AG10803 (cell line): ENCODE data around the gene IGFBP2.

Source experiments
- DNase-seq: peaks from one replicate; pipeline ENCODE4 v3.0.0; 2010; ENCODE audit warnings: low read depth
- H3K4me3 ChIP-seq: 2 replicates; pipeline ENCODE4 v1.5.1; 2011; ENCODE audit warnings: mild to moderate bottlenecking, low read length, control low read depth
- TF ChIP-seq, protein P1 (sequence below): conservative IDR thresholded peaks from 2 replicates; pipeline ENCODE4 v1.5.1; 2011; ENCODE audit warnings: mild to moderate bottlenecking, low read length, control low read depth, inconsistent platforms

Gene IGFBP2

DNA sequence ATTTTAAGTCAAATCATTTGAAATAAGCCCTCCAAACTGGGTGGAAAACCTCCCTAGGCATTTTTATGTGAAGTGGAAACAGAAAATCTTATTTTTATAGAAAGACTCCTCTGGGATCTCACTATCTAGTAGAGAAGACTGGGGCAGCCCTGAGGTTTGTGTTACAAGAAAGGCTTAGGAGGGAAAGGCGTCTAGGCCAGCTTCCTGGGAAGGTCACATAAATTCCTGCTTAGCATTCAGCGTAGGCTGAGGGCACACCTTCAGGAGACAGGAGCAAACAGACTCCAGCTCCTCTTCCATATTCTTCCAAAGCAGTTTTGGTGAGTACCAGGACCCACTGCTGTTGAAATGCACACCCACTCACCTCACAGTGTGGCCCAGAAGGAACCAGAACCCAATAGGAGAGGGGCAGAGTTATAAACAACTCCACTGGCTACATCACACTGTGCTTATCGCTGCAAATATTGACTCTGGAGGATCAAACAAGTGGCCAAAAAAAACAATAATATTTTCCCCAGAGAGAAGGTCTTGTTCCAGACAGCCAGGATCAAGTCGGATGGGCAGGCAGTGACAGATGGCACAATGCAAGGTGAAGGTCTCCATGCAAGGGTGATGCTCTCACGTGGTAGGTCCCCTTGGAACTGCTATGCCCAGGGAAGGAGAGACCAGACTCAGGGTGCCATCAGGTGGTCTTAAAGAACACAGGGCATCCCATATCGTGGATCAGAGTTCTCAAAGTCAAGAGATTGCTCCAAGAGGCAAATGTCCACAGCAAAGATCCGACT, 17.7 kb upstream of the IGFBP2 start:
- TF ChIP-seq, protein P1, sequence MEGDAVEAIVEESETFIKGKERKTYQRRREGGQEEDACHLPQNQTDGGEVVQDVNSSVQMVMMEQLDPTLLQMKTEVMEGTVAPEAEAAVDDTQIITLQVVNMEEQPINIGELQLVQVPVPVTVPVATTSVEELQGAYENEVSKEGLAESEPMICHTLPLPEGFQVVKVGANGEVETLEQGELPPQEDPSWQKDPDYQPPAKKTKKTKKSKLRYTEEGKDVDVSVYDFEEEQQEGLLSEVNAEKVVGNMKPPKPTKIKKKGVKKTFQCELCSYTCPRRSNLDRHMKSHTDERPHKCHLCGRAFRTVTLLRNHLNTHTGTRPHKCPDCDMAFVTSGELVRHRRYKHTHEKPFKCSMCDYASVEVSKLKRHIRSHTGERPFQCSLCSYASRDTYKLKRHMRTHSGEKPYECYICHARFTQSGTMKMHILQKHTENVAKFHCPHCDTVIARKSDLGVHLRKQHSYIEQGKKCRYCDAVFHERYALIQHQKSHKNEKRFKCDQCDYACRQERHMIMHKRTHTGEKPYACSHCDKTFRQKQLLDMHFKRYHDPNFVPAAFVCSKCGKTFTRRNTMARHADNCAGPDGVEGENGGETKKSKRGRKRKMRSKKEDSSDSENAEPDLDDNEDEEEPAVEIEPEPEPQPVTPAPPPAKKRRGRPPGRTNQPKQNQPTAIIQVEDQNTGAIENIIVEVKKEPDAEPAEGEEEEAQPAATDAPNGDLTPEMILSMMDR = no peak

DNA sequence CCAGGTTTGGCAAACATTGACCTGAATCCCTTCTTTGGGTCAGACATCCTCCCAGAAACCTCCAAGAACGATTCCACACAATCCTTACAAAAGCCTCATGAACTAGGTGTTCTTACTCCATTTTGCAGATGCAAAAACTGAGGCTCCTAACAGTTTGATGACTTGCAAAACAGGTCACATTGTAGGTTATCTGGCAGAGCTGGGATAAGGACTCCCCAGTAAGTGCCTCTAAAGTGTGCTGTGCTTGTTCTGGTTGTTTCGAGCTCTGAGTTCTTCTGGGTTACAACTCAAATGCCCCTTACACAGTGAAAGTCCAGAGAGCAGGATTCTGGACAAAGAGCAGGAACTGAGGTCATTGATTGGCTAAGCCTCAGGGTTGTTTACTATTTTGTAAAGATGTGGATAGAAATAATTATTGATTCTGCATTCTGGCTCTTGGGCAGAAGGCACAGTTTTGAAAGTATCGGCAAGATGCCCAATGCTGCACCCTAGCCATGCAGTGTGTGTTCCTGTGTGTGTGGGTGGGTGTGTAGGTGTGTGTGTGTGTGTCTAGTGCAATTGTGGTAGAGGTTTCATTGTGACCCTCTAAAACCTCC, 17.0 kb upstream of the IGFBP2 start:
- DNase-seq = no peak
- no peak overlapping the region for H3K4me3 ChIP-seq
- TF ChIP-seq, protein P1 = no peak

More for the DNA sequence above, 17.7 kb upstream of the IGFBP2 start:
- H3K4me3 ChIP-seq = no peak overlapping the region
- DNase-seq = no peak

DNA sequence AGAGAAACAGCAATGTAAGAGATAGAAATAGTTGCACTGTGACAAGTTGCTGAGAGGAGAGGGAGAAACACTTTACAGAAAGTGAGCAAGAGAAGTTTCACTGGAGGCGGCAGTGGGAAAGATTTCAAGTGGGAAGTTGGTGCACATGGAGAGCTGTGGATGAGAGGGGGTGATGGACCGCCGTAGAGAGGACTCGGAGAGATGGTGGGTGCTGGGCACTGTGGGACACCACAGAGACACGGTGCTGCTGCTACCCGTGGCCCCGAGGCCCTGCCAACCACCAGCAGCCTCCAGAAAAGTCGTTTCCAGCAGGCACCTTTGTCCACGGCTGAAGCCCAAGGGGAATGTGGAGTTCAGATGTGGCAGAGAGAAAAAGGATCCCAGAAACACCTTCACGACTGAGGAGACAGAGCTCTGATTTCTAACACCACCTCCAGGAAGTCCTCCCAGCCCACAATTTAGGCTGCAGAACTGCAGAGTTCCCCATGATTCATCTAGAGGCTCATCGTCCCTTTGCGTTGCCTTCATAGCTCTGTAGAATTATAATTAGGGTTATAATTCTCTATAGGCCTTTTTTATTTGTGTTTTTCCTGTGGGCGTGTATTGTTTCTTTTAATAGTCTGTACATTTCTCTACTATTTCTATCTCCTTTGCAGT, 15.9 kb upstream of the IGFBP2 start:
- TF ChIP-seq, protein P1 = no peak
- DNase-seq = no peak
- no peak overlapping the region for H3K4me3 ChIP-seq

DNA sequence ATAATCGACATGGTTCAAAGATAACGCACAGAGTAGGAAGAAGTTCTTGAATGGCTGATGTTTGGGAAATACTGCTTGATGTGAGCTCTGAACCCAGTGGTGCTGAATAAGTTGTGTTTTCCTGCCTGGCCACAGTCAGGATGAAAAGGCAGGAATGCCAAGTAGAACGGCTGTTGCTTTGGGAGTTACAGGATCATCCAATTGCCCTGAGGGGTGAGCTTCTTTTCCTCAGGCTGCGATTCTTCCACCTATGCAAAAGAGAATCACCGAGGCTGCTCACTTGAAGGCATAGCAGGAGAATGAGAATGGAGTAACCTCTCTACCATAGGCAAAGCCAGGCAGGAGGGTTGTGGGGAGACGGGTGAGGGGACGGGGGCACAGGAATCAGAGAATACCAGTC, 14.4 kb upstream of the IGFBP2 start:
- TF ChIP-seq, protein P1 = no peak
- no peak for DNase-seq
- H3K4me3 ChIP-seq = no peak overlapping the region

DNA sequence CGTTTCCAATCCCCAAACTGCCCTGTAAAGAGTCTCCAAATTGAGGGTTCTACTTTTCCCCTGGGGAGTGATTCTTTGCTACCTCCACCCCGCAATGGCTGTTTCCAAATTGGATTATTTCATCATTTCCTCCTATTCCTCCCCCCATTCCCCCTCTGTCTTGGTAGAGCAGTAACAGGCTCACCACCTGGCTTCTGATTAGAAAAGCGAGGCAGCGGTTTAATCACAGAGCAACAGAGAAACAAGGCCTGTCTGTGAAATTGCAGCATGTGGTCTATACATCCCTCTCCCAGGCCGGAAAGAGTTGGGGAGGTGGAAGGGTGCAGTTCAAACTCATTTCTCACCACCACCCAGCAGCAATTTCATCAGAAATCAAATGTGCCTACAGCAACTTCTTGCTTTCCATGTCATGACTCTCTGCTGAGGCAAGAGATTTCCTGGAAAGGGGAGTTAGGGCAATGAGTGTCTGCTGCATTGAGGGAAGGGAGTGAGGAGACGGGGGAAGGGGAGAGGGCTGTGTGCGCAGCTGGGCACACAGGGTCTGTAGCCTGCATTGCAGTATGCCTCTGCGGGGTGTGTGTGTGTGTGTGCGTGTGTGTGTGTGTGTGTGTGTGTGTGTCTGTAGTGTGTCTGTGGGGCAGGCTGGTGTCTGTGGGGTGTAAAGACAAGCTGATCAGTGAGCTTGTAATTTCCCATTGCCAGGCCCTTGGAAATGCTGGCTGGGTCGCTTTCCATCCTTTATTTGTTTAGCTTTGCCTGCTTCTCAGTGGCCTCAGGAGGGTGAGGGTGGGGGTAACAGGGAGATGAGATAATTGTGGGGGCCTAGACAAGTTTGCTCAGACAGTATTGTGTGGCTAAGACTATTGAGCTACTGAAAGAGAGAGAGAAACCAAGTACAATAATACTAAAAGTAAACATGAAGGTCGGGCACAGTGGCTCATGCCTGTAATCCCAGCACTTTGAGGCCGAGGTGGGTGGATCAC, 13.5 kb upstream of the IGFBP2 start:
- TF ChIP-seq, protein P1 = no peak
- no peak overlapping the region for H3K4me3 ChIP-seq
- DNase-seq = peak; percentile 43

DNA sequence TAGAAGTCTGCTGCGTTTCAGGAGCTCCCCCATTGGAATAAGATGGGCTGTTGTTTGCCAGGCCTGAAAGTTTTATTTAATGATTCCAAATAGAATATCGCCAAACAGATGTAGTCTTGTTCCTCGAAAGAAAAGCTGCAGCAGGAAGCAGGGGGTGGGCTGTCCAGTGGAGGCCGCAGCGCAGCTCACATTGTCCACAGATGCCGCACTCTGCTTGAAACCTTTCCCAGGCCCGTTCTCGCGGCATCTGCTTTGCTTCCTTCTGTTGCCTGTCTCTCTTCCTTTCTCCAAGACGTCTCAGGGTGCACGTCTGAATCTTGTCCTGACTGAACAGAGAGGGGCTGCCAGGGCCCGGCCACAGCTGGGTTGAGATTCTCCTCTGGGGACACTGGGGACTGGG, 12.4 kb upstream of the IGFBP2 start:
- peak; percentile 72 for DNase-seq
- H3K4me3 ChIP-seq = no peak overlapping the region
- TF ChIP-seq, protein P1 = no peak
